Type B pancreatic cell (in vitro differentiated cells): ENCODE measurements around the gene CADPS. TPM values are rescaled to one million over a fixed set of nuclear protein-coding genes. Genes with fewer than 3 reads are reported as not detected.

Experiments
- DNase-seq: peaks from one replicate; pipeline ENCODE4 v3.0.0; 2021; ENCODE audit warnings: mixed read lengths; ENCODE audit not compliant: unreplicated experiment; ENCODE audit errors: extremely low spot score
- H3K27ac Mint-ChIP-seq: 2 replicates; pipeline ENCODE4 v1.8.0; 2021; ENCODE audit warnings: mild to moderate bottlenecking, mixed read lengths
- H3K27me3 Mint-ChIP-seq: 2 replicates; pipeline ENCODE4 v1.8.0; 2021; ENCODE audit warnings: mixed read lengths
- H3K36me3 Mint-ChIP-seq: 2 replicates; pipeline ENCODE4 v1.8.0; 2021; ENCODE audit warnings: mixed read lengths
- H3K4me1 Mint-ChIP-seq: one replicate; pipeline ENCODE4 v1.8.0; 2021; ENCODE audit warnings: mixed read lengths; ENCODE audit not compliant: unreplicated experiment
- H3K4me3 Mint-ChIP-seq: 2 replicates; pipeline ENCODE4 v1.8.0; 2021; ENCODE audit warnings: mild to moderate bottlenecking, mixed read lengths
- H3K9me3 Mint-ChIP-seq: 2 replicates; pipeline ENCODE4 v1.8.0; 2021; ENCODE audit warnings: mixed read lengths
- total RNA-seq: library from RNA; stranded (reverse); gene quantifications from 2 replicates; pipeline ENCODE4 v1.2.1, GENCODE V29; 2021; ENCODE audit warnings: low replicate concordance
- TF ChIP-seq, protein P1 (sequence below): fragments of 200-600 bp; sonication (generic); conservative IDR thresholded peaks from 2 replicates; pipeline ENCODE4 v1.5.0; 2021; ENCODE audit warnings: antibody characterized with exemption, mild to moderate bottlenecking

The CADPS gene
- total RNA-seq, 1 donor from 2014 or later = 21.6 TPM

DNA sequence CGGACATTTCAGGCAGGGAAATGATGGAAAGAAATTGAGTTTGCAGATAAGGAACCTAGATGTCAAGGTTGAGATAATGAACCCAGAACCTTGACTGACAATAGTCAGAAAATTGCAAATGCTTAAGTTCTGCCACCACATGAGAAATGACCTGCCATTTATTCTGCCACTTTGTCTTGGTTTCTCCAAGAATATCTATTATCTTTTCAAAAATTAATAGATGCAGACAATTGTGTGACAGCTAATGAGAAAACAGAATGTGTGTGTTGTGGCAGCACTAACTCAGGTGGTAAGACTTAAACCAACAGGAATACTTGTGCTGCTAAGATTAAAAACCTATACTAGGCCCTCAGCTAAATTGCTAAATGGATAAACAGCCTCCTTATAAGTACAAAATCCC lies 52.3 kb downstream of the CADPS start:
- Mint-ChIP-seq H3K27ac (no peak overlapping the region), H3K36me3 (no peaks in the 10 kb centered on the region), H3K4me1 (no peaks in the 10 kb centered on the region), H3K9me3 (no peaks in the 10 kb centered on the region), H3K27me3 (peaks cover 13% of the 10 kb centered on the region), H3K4me3 (no peak overlapping the region)
- TF ChIP-seq, protein P1, sequence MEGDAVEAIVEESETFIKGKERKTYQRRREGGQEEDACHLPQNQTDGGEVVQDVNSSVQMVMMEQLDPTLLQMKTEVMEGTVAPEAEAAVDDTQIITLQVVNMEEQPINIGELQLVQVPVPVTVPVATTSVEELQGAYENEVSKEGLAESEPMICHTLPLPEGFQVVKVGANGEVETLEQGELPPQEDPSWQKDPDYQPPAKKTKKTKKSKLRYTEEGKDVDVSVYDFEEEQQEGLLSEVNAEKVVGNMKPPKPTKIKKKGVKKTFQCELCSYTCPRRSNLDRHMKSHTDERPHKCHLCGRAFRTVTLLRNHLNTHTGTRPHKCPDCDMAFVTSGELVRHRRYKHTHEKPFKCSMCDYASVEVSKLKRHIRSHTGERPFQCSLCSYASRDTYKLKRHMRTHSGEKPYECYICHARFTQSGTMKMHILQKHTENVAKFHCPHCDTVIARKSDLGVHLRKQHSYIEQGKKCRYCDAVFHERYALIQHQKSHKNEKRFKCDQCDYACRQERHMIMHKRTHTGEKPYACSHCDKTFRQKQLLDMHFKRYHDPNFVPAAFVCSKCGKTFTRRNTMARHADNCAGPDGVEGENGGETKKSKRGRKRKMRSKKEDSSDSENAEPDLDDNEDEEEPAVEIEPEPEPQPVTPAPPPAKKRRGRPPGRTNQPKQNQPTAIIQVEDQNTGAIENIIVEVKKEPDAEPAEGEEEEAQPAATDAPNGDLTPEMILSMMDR = no peak
- no peak for DNase-seq

GRCh38 chr3:62818347-62818746 lies 56.9 kb downstream of the CADPS start:
- no peak for DNase-seq
- H3K4me3 Mint-ChIP-seq = no peak overlapping the region
- no peaks in the 10 kb centered on the region for H3K9me3 Mint-ChIP-seq
- no peaks in the 10 kb centered on the region for H3K36me3 Mint-ChIP-seq
- H3K4me1 Mint-ChIP-seq = peaks cover 8% of the 10 kb centered on the region
- TF ChIP-seq, protein P1 = no peak
- peaks cover 5% of the 10 kb centered on the region for H3K27me3 Mint-ChIP-seq
- no peak overlapping the region for H3K27ac Mint-ChIP-seq

GRCh38 chr3:62817678-62818077 lies 57.5 kb downstream of the CADPS start:
- TF ChIP-seq, protein P1 = no peak
- Mint-ChIP-seq H3K4me3 (no peak overlapping the region), H3K4me1 (peaks cover 8% of the 10 kb centered on the region), H3K27ac (no peak overlapping the region), H3K36me3 (no peaks in the 10 kb centered on the region), H3K27me3 (peaks cover 5% of the 10 kb centered on the region), H3K9me3 (no peaks in the 10 kb centered on the region)
- DNase-seq = no peak

DNA sequence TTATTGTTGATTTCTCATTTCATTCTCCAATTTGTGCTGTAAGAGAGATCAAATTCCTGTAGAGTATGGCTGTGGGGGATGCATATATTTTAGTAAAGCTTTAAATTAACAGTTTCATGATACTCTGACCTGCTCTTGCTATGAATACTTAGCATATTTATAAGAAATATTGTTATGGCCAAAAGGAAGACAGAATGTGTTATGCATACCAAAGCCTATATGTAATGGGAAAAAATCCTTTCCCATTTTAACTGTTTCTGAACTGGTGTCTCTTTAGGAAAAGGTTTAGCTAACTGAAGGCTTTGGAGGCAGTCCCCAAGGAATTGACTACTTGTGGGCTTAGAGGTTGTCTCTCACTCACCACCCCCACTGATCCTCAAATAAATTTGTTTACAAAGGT lies 59.2 kb downstream of the CADPS start:
- H3K4me3 Mint-ChIP-seq = no peak overlapping the region
- TF ChIP-seq, protein P1 = no peak
- H3K27me3 Mint-ChIP-seq = peaks cover 5% of the 10 kb centered on the region
- no peaks in the 10 kb centered on the region for H3K36me3 Mint-ChIP-seq
- no peaks in the 10 kb centered on the region for H3K9me3 Mint-ChIP-seq
- DNase-seq = no peak
- no peak overlapping the region for H3K27ac Mint-ChIP-seq
- peaks cover 8% of the 10 kb centered on the region for H3K4me1 Mint-ChIP-seq

- Mint-ChIP-seq H3K9me3 (no peaks in the 10 kb centered on the region), H3K27me3 (peaks cover 4% of the 10 kb centered on the region), H3K36me3 (no peaks in the 10 kb centered on the region), H3K4me1 (peaks cover 8% of the 10 kb centered on the region), H3K27ac (no peak overlapping the region), H3K4me3 (no peak overlapping the region)
- TF ChIP-seq, protein P1 = no peak
- DNase-seq = no peak
Observed at GRCh38 chr3:62812631-62813030, 62.6 kb downstream of the CADPS start.

DNA sequence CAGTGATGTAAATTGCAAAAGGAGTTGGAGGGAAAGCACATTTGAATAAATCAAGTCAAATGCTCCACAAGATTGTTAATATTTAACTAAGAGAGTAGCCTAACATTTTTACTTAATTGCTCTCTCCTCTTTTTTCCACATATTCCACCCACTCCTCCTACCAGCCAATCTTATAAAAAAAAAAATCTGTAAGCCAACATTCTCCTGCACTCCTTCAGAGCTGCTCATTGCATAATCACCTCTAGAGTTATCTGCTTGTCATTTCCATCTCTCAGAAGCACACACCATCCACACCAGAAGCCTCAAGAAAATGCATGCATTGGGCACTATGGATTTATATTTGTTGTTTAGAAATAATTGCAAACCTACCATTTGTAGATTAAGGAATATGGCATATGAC lies 64.1 kb downstream of the CADPS start:
- H3K27ac Mint-ChIP-seq = no peak overlapping the region
- H3K4me1 Mint-ChIP-seq = peaks cover 7% of the 10 kb centered on the region
- peaks cover 4% of the 10 kb centered on the region for H3K27me3 Mint-ChIP-seq
- H3K9me3 Mint-ChIP-seq = no peaks in the 10 kb centered on the region
- no peak overlapping the region for H3K4me3 Mint-ChIP-seq
- TF ChIP-seq, protein P1 = no peak
- no peaks in the 10 kb centered on the region for H3K36me3 Mint-ChIP-seq
- no peak for DNase-seq
